Measurements from ENCODE around the gene PGAP6.

Gene PGAP6

DNA sequence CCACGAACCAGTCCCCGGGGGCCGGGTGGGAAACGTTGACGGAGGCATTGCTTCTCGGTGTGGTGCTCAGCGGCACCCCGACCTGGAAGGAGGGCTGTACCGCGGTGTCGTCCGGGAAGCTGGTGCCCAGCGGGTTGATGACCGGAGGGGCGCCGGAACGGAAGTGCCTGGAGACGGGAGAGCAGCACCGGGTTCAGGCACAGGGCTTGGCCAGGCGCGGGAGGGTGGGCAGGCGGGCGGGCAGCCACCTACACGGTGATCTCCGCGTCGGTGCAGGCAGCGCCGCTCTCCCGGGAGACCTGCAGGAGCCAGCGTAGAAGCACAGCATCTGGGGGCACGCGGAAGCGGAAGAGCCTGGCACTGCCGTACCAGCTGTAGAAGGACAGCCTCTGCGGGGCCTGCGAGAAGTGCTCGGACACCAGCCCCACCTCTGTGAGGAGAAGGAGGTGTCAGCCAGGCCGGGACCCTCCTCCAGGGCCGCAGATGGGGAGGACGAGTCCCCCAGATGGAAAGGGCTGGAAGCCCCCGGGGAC lies 4.3 kb downstream of the PGAP6 start:
- Histone ChIP-seq H3K27me3 (ENCODE audit: insufficient read depth, low read length, poor library complexity) (no peaks in the 10 kb centered on the region), H3K79me2 (ENCODE audit: insufficient read depth, low read length) (peaks cover 36% of the 10 kb centered on the region), H3K9me3 (ENCODE audit: insufficient read depth, low read length, severe bottlenecking) (no peaks in the 10 kb centered on the region), H3K27ac (ENCODE audit: low read length) (no peak overlapping the region), H3K9ac (ENCODE audit: low read depth, low read length) (no peak overlapping the region), H2AFZ (ENCODE audit: low read depth, low read length) (no peak overlapping the region), H3K4me2 (ENCODE audit: insufficient read depth, low read length) (no peak overlapping the region), H4K20me1 (ENCODE audit: insufficient read depth, low read length) (peaks cover 23% of the 10 kb centered on the region), H3K4me1 (ENCODE audit: insufficient read depth, low read length) (peaks cover 25% of the 10 kb centered on the region), H3K4me3 (ENCODE audit: low read depth in 1 of 2, low read length in 2 of 2) (no peak overlapping the region), H3K36me3 (ENCODE audit: insufficient read depth, low read length) (peaks cover 56% of the 10 kb centered on the region)
- ATAC-seq (ENCODE audit: insufficient read depth, low read depth) (no peak), DNase-seq (no peak)
- no peak for TF ChIP-seq EZH2 (IDR thresholded peaks at IDR 0.05; ENCODE audit: borderline replicate concordance, low read depth, low read length, severe bottlenecking)
- TF ChIP-seq, protein P1, sequence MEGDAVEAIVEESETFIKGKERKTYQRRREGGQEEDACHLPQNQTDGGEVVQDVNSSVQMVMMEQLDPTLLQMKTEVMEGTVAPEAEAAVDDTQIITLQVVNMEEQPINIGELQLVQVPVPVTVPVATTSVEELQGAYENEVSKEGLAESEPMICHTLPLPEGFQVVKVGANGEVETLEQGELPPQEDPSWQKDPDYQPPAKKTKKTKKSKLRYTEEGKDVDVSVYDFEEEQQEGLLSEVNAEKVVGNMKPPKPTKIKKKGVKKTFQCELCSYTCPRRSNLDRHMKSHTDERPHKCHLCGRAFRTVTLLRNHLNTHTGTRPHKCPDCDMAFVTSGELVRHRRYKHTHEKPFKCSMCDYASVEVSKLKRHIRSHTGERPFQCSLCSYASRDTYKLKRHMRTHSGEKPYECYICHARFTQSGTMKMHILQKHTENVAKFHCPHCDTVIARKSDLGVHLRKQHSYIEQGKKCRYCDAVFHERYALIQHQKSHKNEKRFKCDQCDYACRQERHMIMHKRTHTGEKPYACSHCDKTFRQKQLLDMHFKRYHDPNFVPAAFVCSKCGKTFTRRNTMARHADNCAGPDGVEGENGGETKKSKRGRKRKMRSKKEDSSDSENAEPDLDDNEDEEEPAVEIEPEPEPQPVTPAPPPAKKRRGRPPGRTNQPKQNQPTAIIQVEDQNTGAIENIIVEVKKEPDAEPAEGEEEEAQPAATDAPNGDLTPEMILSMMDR (IDR thresholded peaks at IDR 0.05; ENCODE audit: borderline replicate concordance, extremely low read depth, low read length, poor library complexity, severe bottlenecking) = no peak

DNA sequence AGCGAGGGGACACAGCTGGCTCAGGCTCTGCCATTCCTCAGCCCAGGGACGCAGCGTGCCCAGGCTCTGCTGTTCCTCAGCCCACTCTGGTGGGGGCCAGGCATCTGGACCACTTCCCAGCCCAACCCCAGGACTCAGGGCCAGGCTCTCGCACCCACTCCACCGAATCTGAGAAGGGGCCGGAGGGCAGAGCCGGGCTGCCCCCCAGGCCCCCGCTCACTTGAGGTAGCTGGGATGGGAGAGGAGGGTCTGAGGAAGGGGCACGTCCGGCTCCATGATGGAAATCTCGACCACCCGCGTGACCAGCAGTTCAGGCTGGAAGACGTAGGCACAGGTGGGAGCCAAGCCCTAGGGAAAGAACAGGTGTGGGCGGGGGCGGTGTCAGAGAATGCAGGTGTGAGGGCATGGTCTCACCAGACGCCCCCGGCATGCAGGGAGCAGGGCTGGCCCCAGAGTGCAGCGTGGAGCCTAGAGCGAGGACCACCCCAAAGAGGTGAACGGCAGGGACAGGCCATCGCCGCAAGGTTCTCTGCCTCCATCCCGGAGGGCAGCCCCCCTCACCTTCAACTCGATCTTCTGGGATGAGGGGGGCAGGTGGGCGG lies 4.9 kb downstream of the PGAP6 start:
- Histone ChIP-seq H4K20me1 (ENCODE audit: insufficient read depth, low read length) (peaks cover 23% of the 10 kb centered on the region), H3K36me3 (ENCODE audit: insufficient read depth, low read length) (peaks cover 62% of the 10 kb centered on the region), H3K79me2 (ENCODE audit: insufficient read depth, low read length) (peaks cover 31% of the 10 kb centered on the region), H3K9ac (ENCODE audit: low read depth, low read length) (no peak overlapping the region), H3K9me3 (ENCODE audit: insufficient read depth, low read length, severe bottlenecking) (no peaks in the 10 kb centered on the region), H3K27ac (ENCODE audit: low read length) (no peak overlapping the region), H3K4me3 (ENCODE audit: low read depth in 1 of 2, low read length in 2 of 2) (no peak overlapping the region), H3K27me3 (ENCODE audit: insufficient read depth, low read length, poor library complexity) (no peaks in the 10 kb centered on the region), H2AFZ (ENCODE audit: low read depth, low read length) (no peak overlapping the region), H3K4me2 (ENCODE audit: insufficient read depth, low read length) (no peak overlapping the region), H3K4me1 (ENCODE audit: insufficient read depth, low read length) (peaks cover 22% of the 10 kb centered on the region)
- no peak for TF ChIP-seq EZH2 (IDR thresholded peaks at IDR 0.05; ENCODE audit: borderline replicate concordance, low read depth, low read length, severe bottlenecking)
- TF ChIP-seq, protein P1 (IDR thresholded peaks at IDR 0.05; ENCODE audit: borderline replicate concordance, extremely low read depth, low read length, poor library complexity, severe bottlenecking) = no peak
- ATAC-seq (ENCODE audit: insufficient read depth, low read depth) (no peak), DNase-seq (no peak)

DNA sequence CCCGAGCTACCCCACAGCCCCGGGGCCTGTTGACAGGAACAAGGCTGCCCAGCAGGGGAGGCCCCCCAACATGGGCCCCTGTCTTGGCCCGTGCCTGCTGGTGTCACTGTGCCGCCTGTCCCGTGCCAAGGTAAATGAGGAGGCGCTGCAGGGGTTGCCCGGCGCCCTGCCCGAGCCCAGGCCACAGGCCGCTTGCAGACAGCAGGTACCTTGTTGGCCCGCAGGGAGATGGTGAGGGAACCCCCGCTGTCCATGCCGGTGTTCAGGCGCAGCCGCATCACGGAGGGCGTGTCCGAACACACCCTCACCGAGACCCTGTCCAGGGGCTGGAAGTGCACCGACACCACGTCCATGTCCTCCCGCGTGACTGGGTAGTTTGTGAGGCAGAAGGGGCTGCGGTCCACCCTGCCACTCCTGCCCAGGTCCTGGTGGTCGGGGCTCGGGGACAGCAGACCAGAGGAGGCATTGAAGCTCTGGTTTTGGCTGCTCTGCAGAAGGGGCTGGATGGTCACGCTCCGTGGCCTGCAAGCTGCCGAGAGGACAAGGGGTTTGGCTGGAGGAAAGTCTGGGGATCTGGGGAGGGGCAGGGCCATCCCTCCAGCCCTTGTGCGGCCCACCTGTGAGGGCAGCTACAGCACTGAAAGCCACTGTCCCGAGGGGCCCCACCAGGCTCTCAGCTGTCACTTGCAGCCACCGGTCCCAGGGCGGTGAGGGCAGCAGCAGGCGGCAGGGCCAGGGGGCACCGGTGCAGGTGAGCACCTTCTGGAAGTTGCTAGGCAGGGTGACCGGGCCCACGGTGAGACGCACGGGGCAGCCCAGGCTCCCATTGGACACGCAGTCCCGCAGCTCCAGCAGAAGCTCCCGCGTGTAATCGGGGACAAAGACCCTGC lies 5.6 kb downstream of the PGAP6 start:
- Histone ChIP-seq H3K9me3 (ENCODE audit: insufficient read depth, low read length, severe bottlenecking) (no peaks in the 10 kb centered on the region), H3K4me2 (ENCODE audit: insufficient read depth, low read length) (no peak overlapping the region), H3K4me1 (ENCODE audit: insufficient read depth, low read length) (peaks cover 26% of the 10 kb centered on the region), H3K36me3 (ENCODE audit: insufficient read depth, low read length) (peaks cover 69% of the 10 kb centered on the region), H3K79me2 (ENCODE audit: insufficient read depth, low read length) (peaks cover 28% of the 10 kb centered on the region), H3K9ac (ENCODE audit: low read depth, low read length) (no peak overlapping the region), H3K27me3 (ENCODE audit: insufficient read depth, low read length, poor library complexity) (no peaks in the 10 kb centered on the region), H4K20me1 (ENCODE audit: insufficient read depth, low read length) (peaks cover 23% of the 10 kb centered on the region), H3K4me3 (ENCODE audit: low read depth in 1 of 2, low read length in 2 of 2) (no peak overlapping the region), H3K27ac (ENCODE audit: low read length) (no peak overlapping the region), H2AFZ (ENCODE audit: low read depth, low read length) (no peak overlapping the region)
- no peak for ATAC-seq (ENCODE audit: insufficient read depth, low read depth)
- no peak for DNase-seq
- TF ChIP-seq, protein P1 (IDR thresholded peaks at IDR 0.05; ENCODE audit: borderline replicate concordance, extremely low read depth, low read length, poor library complexity, severe bottlenecking) = no peak
- TF ChIP-seq EZH2 (IDR thresholded peaks at IDR 0.05; ENCODE audit: borderline replicate concordance, low read depth, low read length, severe bottlenecking) = no peak

Measured in DND-41 (cell line).